Measurements from ENCODE around the gene DDR2.

DNA sequence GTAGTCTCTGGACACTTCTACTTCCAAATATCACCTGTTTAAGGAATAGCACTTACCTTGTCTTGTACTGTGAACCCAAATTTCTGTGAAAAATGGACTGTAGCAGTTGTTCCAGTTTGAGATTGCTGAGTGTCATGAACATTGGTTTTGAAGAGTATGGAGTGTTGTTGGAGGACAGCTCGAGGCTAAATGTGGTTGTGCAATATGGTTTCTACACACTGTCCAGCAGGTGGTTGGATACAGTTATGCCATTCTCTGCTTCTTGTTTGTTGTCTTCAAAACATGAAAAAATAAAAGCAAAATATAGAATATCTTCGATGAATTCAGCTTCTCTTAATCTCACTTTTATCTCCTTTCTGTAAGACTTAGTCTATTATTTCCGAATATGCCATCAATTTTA lies 67.1 kb downstream of the DDR2 start:
- TF ChIP-seq, protein P1, sequence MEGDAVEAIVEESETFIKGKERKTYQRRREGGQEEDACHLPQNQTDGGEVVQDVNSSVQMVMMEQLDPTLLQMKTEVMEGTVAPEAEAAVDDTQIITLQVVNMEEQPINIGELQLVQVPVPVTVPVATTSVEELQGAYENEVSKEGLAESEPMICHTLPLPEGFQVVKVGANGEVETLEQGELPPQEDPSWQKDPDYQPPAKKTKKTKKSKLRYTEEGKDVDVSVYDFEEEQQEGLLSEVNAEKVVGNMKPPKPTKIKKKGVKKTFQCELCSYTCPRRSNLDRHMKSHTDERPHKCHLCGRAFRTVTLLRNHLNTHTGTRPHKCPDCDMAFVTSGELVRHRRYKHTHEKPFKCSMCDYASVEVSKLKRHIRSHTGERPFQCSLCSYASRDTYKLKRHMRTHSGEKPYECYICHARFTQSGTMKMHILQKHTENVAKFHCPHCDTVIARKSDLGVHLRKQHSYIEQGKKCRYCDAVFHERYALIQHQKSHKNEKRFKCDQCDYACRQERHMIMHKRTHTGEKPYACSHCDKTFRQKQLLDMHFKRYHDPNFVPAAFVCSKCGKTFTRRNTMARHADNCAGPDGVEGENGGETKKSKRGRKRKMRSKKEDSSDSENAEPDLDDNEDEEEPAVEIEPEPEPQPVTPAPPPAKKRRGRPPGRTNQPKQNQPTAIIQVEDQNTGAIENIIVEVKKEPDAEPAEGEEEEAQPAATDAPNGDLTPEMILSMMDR (IDR thresholded peaks at IDR 0.05), result no peak
- no peak for TF ChIP-seq POLR2A (IDR thresholded peaks at IDR 0.05)
